MCF 10A (cell line): ENCODE data around the gene CCR9. TPM values are rescaled to one million over a fixed set of nuclear protein-coding genes. Genes with fewer than 3 reads are reported as not detected.

Experiments
- BruUV-seq: library from RNA; stranded (reverse); fragments of 400-500 nt; replicated peaks from 2 replicates; lab custom pipeline; 2021; lab: Mats Ljungman, UMichigan
- CTCF ChIA-PET: fragments of 300-600 bp; sonication (Branson Sonifier 250); formaldehyde crosslinking; extraction: SDS; loops from one replicate; lab custom pipeline; 2021; ENCODE audit warnings: antibody characterized with exemption, inconsistent platforms; lab: Yijun Ruan, JAX
- POLR2A ChIA-PET: fragments of 300-600, 350-650 bp; sonication (Branson Sonifier 250); formaldehyde crosslinking; extraction: SDS; loops from one replicate; lab custom pipeline; 2020; ENCODE audit warnings: antibody characterized with exemption, inconsistent platforms; lab: Yijun Ruan, JAX
- DNase-seq: peaks from one replicate; pipeline ENCODE4 v3.0.0-alpha.2; 2018; ENCODE audit not compliant: unreplicated experiment
- H3K27ac Mint-ChIP-seq: one replicate; pipeline ENCODE4 v1.8.0; 2022; ENCODE audit warnings: mild to moderate bottlenecking, low read depth, mixed read lengths; ENCODE audit not compliant: unreplicated experiment
- H3K27me3 Mint-ChIP-seq: one replicate; pipeline ENCODE4 v1.8.0; 2022; ENCODE audit warnings: mixed read lengths; ENCODE audit not compliant: insufficient read depth, unreplicated experiment
- H3K36me3 Mint-ChIP-seq: one replicate; pipeline ENCODE4 v1.8.0; 2022; ENCODE audit warnings: mild to moderate bottlenecking, moderate library complexity, mixed read lengths; ENCODE audit not compliant: insufficient read depth, unreplicated experiment
- H3K4me1 Mint-ChIP-seq: one replicate; pipeline ENCODE4 v1.8.0; 2022; ENCODE audit warnings: mixed read lengths; ENCODE audit not compliant: insufficient read depth, unreplicated experiment
- H3K4me3 Mint-ChIP-seq: one replicate; pipeline ENCODE4 v1.8.0; 2022; ENCODE audit warnings: mild to moderate bottlenecking, moderate library complexity, mixed read lengths; ENCODE audit not compliant: unreplicated experiment
- H3K9me3 Mint-ChIP-seq: one replicate; pipeline ENCODE4 v1.8.0; 2022; ENCODE audit warnings: mixed read lengths; ENCODE audit not compliant: unreplicated experiment
- CTCF ChIP-seq: fragments of 200-600 bp; IDR thresholded peaks from one replicate; pipeline ENCODE4 v1.8.0; 2022; ENCODE audit warnings: antibody characterized with exemption, mild to moderate bottlenecking; ENCODE audit not compliant: unreplicated experiment
- intact Hi-C: fragments of 100-400 bp; cut with micrococcal nuclease; formaldehyde crosslinking; loops from 2 replicates; pipeline ENCODE4 v1.14.1; 2022
- total RNA-seq: library from RNA; stranded (reverse); gene quantifications from 2 replicates; pipeline ENCODE4 v1.2.3, GENCODE V29; 2022

Gene CCR9
- total RNA-seq, 1 experiment from 2014 or later = not detected

- Mint-ChIP-seq H3K4me1 (peaks cover 6% of the 10 kb centered on the region), H3K36me3 (peaks cover 34% of the 10 kb centered on the region), H3K27me3 (no peaks in the 10 kb centered on the region), H3K4me3 (no peak overlapping the region), H3K27ac (no peak overlapping the region), H3K9me3 (peaks cover 7% of the 10 kb centered on the region)
- no peak for TF ChIP-seq CTCF
- ChIA-PET CTCF (interaction anchor here (0.6 to 9.6 kb wide), 16 partner anchors 9 to 492 kb away, joined by 3 to 241 read pairs (median 5); no protein-coding TSS in a partner anchor), POLR2A (interaction anchor here (0.7 to 1.6 kb wide), 2 partner anchors 142 to 441 kb away, joined by 3 to 6 read pairs; no protein-coding TSS in a partner anchor)
- BruUV-seq = no TSS peak
- no peak for DNase-seq
- intact Hi-C loops = loop anchor here (1.0 to 10.0 kb wide), 5 partner anchors 142 to 900 kb away; partner anchors contain the start of gene CCR1
Measured at GRCh38 chr3:45937206-45938042, 51.1 kb downstream of the CCR9 start.

GRCh38 chr3:45938043-45938435 lies 51.7 kb downstream of the CCR9 start:
- H3K27me3 Mint-ChIP-seq = no peaks in the 10 kb centered on the region
- no TSS peak for BruUV-seq

GRCh38 chr3:45938864-45939263 lies 52.5 kb downstream of the CCR9 start:
- ChIA-PET POLR2A (interaction anchor here (0.6 to 1.6 kb wide), 5 partner anchors 9 to 439 kb away, joined by 3 to 6 read pairs (median 5); partner anchors contain the start of gene LZTFL1), CTCF (interaction anchor here (0.5 to 9.6 kb wide), 43 partner anchors 9 to 903 kb away, joined by 3 to 241 read pairs (median 4); partner anchors contain the start of gene CCR5)
- H3K4me1 Mint-ChIP-seq = peaks cover 6% of the 10 kb centered on the region
- peak; percentile 82 for DNase-seq
- peak; percentile 79 for TF ChIP-seq CTCF
- intact Hi-C loops = loop anchor here (1.0 to 10.0 kb wide), 5 partner anchors 140 to 902 kb away; partner anchors contain the start of gene CCR1
- no peaks in the 10 kb centered on the region for H3K27me3 Mint-ChIP-seq
- no peak overlapping the region for H3K27ac Mint-ChIP-seq
- no peak overlapping the region for H3K4me3 Mint-ChIP-seq
- peaks cover 7% of the 10 kb centered on the region for H3K9me3 Mint-ChIP-seq
- peaks cover 33% of the 10 kb centered on the region for H3K36me3 Mint-ChIP-seq
- BruUV-seq = no TSS peak

More at GRCh38 chr3:45938043-45938435, 51.7 kb downstream of the CCR9 start:
- H3K27ac Mint-ChIP-seq = no peak overlapping the region
- H3K4me3 Mint-ChIP-seq = no peak overlapping the region
- no peak for DNase-seq
- ChIA-PET POLR2A (interaction anchor here (0.6 to 1.6 kb wide), 3 partner anchors 142 to 440 kb away, joined by 4 to 6 read pairs (median 6); no protein-coding TSS in a partner anchor), CTCF (interaction anchor here (0.5 to 9.6 kb wide), 36 partner anchors 9 to 902 kb away, joined by 3 to 241 read pairs (median 5); partner anchors contain the start of gene CCR5)
- H3K36me3 Mint-ChIP-seq = peaks cover 34% of the 10 kb centered on the region
- intact Hi-C loops = loop anchor here (1.0 to 10.0 kb wide), 5 partner anchors 141 to 901 kb away; partner anchors contain the start of gene CCR1
- no peak for TF ChIP-seq CTCF
- H3K9me3 Mint-ChIP-seq = peaks cover 7% of the 10 kb centered on the region
- H3K4me1 Mint-ChIP-seq = peaks cover 6% of the 10 kb centered on the region
